Activated CD8-positive, alpha-beta T cell treated with anti-CD3 and anti-CD28 coated beads, Interleukin-2, amount 10 ng/mL, durations not matched to agents 7 days and 5 days (primary cell): Measurements from ENCODE around the gene LRRC14B. TPM values are rescaled to one million over a fixed set of nuclear protein-coding genes. Genes with fewer than 3 reads are reported as not detected.

Experiments
- ATAC-seq: fragments of 150-1000 bp; cut with Tn5 transposase; one replicate; pipeline ENCODE4 v1.10.0; 2021; ENCODE audit warnings: moderate library complexity
- CTCF ChIA-PET: fragments of 350-600 bp; sonication (Branson Sonifier 250); formaldehyde crosslinking; loops from one replicate; lab custom pipeline; 2021; ENCODE audit warnings: antibody characterized with exemption; lab: Charles Lee
- POLR2A ChIA-PET: fragments of 350-600 bp; sonication (Branson Sonifier 250); formaldehyde crosslinking; loops from one replicate; lab custom pipeline; 2021; ENCODE audit warnings: antibody characterized with exemption; lab: Charles Lee
- DNase-seq: peaks from one replicate; pipeline ENCODE4 v3.0.0-alpha.2; 2020
- H3K27ac Mint-ChIP-seq: one replicate; pipeline ENCODE4 v1.8.0; 2021; ENCODE audit warnings: mild to moderate bottlenecking, mixed read lengths
- H3K27me3 Mint-ChIP-seq: one replicate; pipeline ENCODE4 v1.8.0; 2021; ENCODE audit warnings: low read depth, mixed read lengths
- H3K36me3 Mint-ChIP-seq: one replicate; pipeline ENCODE4 v1.8.0; 2021; ENCODE audit warnings: low read depth, mixed read lengths
- H3K4me1 Mint-ChIP-seq: one replicate; pipeline ENCODE4 v1.8.0; 2021; ENCODE audit warnings: low read depth, mixed read lengths
- H3K4me3 Mint-ChIP-seq: one replicate; pipeline ENCODE4 v1.8.0; 2021; ENCODE audit warnings: mild to moderate bottlenecking, mixed read lengths
- H3K9me3 Mint-ChIP-seq: one replicate; pipeline ENCODE4 v1.8.0; 2022; ENCODE audit warnings: mixed read lengths; ENCODE audit not compliant: insufficient read depth
- total RNA-seq, 2 experiments: library from RNA; stranded (reverse); gene quantifications; one replicate each; pipeline ENCODE4 v1.2.3, GENCODE V29; 2021

LRRC14B gene
- total RNA-seq, 2 experiments from 2014 or later = not detected

DNA sequence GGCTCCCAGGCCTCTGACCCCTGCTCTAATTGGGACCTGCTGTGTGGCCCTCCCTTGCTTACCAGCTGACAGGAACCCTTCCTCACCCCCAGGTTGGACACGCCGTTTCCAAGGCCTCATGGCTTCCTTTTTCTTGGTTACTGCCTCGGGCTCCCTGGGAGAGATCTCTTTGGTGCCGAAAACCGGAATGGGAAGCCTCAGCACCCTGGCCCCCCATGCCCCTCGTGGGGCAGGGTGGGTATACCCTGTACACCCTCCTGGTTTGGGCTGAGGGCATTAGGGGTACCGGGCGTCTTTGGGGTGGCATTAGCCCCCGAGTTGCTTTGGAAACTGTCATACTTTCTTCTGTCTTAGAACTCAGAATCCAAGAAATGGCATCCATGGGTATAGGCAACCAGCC lies 10.1 kb upstream of the LRRC14B start:
- POLR2A ChIA-PET = no interaction called here
- H3K4me1 Mint-ChIP-seq = no peaks in the 10 kb centered on the region
- H3K36me3 Mint-ChIP-seq = no peaks in the 10 kb centered on the region
- DNase-seq (no peak), ATAC-seq (no peak)
- no peak overlapping the region for H3K4me3 Mint-ChIP-seq
- H3K27ac Mint-ChIP-seq = no peak overlapping the region
- peaks cover 2% of the 10 kb centered on the region for H3K27me3 Mint-ChIP-seq
- CTCF ChIA-PET = no interaction called here
- no peaks in the 10 kb centered on the region for H3K9me3 Mint-ChIP-seq

DNA sequence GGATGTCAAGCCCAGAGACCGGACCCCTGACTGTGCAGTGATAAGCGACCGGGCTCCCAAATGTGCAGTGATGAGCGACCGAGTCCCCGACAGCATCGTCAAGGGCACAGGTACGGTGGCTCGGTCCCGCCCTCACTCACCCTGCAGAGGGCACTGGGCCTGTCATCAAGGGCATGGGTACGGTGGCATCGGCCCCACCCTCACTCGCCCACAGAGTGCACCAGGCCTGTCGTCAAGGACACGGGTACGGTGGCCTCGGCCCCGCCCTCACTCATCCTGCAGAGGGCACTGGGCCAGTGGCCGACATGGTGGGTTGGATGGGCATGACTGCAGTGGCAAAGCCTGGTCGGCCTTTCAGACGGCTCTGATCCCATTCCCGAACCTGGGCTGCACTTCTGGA lies 9.7 kb upstream of the LRRC14B start:
- ChIA-PET POLR2A (no interaction called here), CTCF (no interaction called here)
- DNase-seq (no peak), ATAC-seq (no peak)
- H3K9me3 Mint-ChIP-seq = no peaks in the 10 kb centered on the region
- H3K4me3 Mint-ChIP-seq = no peak overlapping the region
- no peaks in the 10 kb centered on the region for H3K36me3 Mint-ChIP-seq
- H3K27me3 Mint-ChIP-seq = peaks cover 2% of the 10 kb centered on the region
- H3K27ac Mint-ChIP-seq = no peak overlapping the region
- no peaks in the 10 kb centered on the region for H3K4me1 Mint-ChIP-seq

- H3K36me3 Mint-ChIP-seq = no peaks in the 10 kb centered on the region
- peaks cover 2% of the 10 kb centered on the region for H3K27me3 Mint-ChIP-seq
- H3K4me3 Mint-ChIP-seq = no peak overlapping the region
- ChIA-PET CTCF (no interaction called here), POLR2A (no interaction called here)
- no peak overlapping the region for H3K27ac Mint-ChIP-seq
- no peak for DNase-seq
- no peak for ATAC-seq
- no peaks in the 10 kb centered on the region for H3K9me3 Mint-ChIP-seq
- H3K4me1 Mint-ChIP-seq = no peaks in the 10 kb centered on the region
Observed at GRCh38 chr5:182126-182525, 9.2 kb upstream of the LRRC14B start.

GRCh38 chr5:184471-184870 lies 6.8 kb upstream of the LRRC14B start:
- Mint-ChIP-seq H3K4me1 (peaks cover 8% of the 10 kb centered on the region), H3K4me3 (no peak overlapping the region), H3K36me3 (no peaks in the 10 kb centered on the region), H3K27me3 (peaks cover 2% of the 10 kb centered on the region), H3K9me3 (no peaks in the 10 kb centered on the region), H3K27ac (no peak overlapping the region)
- ATAC-seq = no peak
- ChIA-PET POLR2A (interaction anchor here (0.7 kb wide), 1 partner anchor 309 kb away, joined by 3 read pairs; no protein-coding TSS in a partner anchor), CTCF (no interaction called here)
- DNase-seq = no peak

GRCh38 chr5:185095-186070 lies 5.9 kb upstream of the LRRC14B start:
- DNase-seq = no peak
- Mint-ChIP-seq H3K4me3 (no peak overlapping the region), H3K36me3 (no peaks in the 10 kb centered on the region), H3K9me3 (no peaks in the 10 kb centered on the region), H3K27me3 (no peaks in the 10 kb centered on the region), H3K27ac (no peak overlapping the region), H3K4me1 (peaks cover 8% of the 10 kb centered on the region)
- ChIA-PET POLR2A (interaction anchor here (0.7 kb wide), 1 partner anchor 308 kb away, joined by 3 read pairs; no protein-coding TSS in a partner anchor), CTCF (no interaction called here)
- ATAC-seq = no peak

DNA sequence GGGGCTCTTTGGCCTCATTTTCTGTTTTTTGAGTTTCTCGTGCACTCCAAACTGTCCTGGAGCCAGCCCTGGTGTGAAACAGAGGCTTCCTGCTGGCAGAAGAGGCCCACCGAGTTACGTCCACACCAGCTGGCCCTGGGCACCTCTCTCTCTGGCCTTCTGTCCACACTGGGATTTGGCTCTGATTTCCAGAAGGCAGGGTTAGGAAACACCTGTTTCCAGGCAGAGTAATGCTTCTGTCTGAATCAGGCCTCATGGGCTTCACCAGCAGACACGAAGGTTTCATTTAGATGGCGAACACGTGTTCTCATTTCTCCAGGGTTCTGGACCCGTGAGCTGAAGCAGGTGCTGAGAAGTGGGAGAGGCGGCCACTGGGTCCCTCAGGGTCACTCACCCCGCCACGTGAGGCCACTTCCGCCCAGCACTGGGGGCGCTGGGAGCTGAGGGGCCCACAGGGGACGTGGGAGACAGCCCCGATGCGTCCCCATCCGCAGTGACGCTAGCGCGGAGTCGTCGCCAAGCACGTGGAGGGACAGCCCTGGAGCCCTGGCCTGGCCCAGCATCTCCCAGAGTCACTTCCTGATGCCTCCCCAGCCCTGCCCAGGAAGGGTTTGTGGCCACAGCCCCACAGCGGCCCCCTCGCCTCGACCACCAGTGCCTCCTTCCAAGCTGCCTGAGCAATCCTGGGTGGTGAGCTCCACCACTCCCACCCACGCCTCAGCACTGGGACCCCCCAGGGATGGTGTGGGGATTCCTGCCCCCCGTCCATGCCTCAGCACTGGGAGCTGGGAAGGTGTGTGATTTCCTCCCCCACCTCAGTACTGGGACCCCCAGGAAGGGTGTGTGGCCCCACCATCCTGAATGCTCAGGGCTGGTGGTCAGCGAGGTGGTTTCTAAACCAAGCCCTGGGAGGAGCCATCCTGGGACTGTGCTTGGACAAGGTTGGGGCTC lies 4.9 kb upstream of the LRRC14B start:
- Mint-ChIP-seq H3K4me3 (no peak overlapping the region), H3K9me3 (no peaks in the 10 kb centered on the region), H3K27ac (no peak overlapping the region), H3K4me1 (peaks cover 8% of the 10 kb centered on the region), H3K36me3 (no peaks in the 10 kb centered on the region), H3K27me3 (no peaks in the 10 kb centered on the region)
- CTCF ChIA-PET = interaction anchor here (1.2 kb wide), 1 partner anchor 267 kb away, joined by 3 read pairs; no protein-coding TSS in a partner anchor
- POLR2A ChIA-PET = no interaction called here
- no peak for DNase-seq
- ATAC-seq = no peak

- DNase-seq (no peak), ATAC-seq (no peak)
- ChIA-PET CTCF (interaction anchor here (1.2 to 1.9 kb wide), 2 partner anchors 227 to 267 kb away, joined by 3 to 7 read pairs; no protein-coding TSS in a partner anchor), POLR2A (no interaction called here)
- Mint-ChIP-seq H3K27ac (no peak overlapping the region), H3K4me1 (peaks cover 8% of the 10 kb centered on the region), H3K4me3 (no peak overlapping the region), H3K36me3 (no peaks in the 10 kb centered on the region), H3K9me3 (no peaks in the 10 kb centered on the region), H3K27me3 (no peaks in the 10 kb centered on the region)
Observed at GRCh38 chr5:187042-187431, 4.3 kb upstream of the LRRC14B start.

GRCh38 chr5:187617-188451 lies 3.5 kb upstream of the LRRC14B start:
- peaks cover 8% of the 10 kb centered on the region for H3K4me1 Mint-ChIP-seq
- ChIA-PET CTCF (interaction anchor here (0.8 to 2.2 kb wide), 12 partner anchors 9 to 266 kb away, joined by 3 to 30 read pairs (median 4); partner anchors contain the start of genes CCDC127 and SDHA), POLR2A (interaction anchor here (1.1 kb wide), 1 partner anchor 31 kb away, joined by 6 read pairs; no protein-coding TSS in a partner anchor)
- DNase-seq (no peak), ATAC-seq (no peak)
- H3K36me3 Mint-ChIP-seq = no peaks in the 10 kb centered on the region
- H3K9me3 Mint-ChIP-seq = no peaks in the 10 kb centered on the region
- peaks cover 2% of the 10 kb centered on the region for H3K27me3 Mint-ChIP-seq
- H3K27ac Mint-ChIP-seq = no peak overlapping the region
- no peak overlapping the region for H3K4me3 Mint-ChIP-seq

GRCh38 chr5:188488-189481 lies 2.5 kb upstream of the LRRC14B start:
- Mint-ChIP-seq H3K27me3 (peaks cover 2% of the 10 kb centered on the region), H3K27ac (peak overlapping the region; percentile 75), H3K36me3 (no peaks in the 10 kb centered on the region), H3K9me3 (no peaks in the 10 kb centered on the region), H3K4me3 (peak overlapping the region; percentile 31), H3K4me1 (peaks cover 8% of the 10 kb centered on the region)
- ATAC-seq = peak; percentile 97
- POLR2A ChIA-PET = interaction anchor here (1.1 kb wide), 1 partner anchor 30 kb away, joined by 6 read pairs; no protein-coding TSS in a partner anchor
- CTCF ChIA-PET = interaction anchor here (0.6 to 2.2 kb wide), 12 partner anchors 10 to 257 kb away, joined by 3 to 30 read pairs (median 4); partner anchors contain the start of genes CCDC127 and SDHA
- peak; percentile 93 for DNase-seq

DNA sequence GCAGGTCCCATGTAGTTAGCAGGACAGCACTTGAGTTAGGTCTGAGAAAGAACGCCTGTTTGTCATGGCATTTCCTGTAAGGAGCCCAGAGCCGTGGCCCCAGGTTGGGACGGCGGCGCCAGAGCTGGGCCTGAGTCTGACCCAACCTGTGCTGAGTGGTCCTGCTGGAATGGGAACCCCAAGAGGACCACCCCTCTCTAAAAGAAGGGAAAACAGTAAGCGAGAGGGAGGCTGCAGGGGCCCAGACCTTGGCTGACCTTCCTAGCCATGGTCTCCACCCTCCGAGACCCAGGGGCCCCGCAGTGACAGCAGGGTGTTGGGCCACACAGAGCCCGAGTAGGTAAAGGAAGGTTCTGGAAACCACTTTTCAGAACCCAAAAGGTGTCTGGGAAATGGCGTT lies 1.8 kb upstream of the LRRC14B start:
- ATAC-seq (no peak), DNase-seq (no peak)
- no peaks in the 10 kb centered on the region for H3K9me3 Mint-ChIP-seq
- H3K4me1 Mint-ChIP-seq = peaks cover 8% of the 10 kb centered on the region
- ChIA-PET CTCF (interaction anchor here (1.6 to 2.2 kb wide), 2 partner anchors 13 to 30 kb away, joined by 7 to 30 read pairs; partner anchors contain the start of genes CCDC127 and SDHA), POLR2A (no interaction called here)
- no peak overlapping the region for H3K4me3 Mint-ChIP-seq
- no peak overlapping the region for H3K27ac Mint-ChIP-seq
- H3K27me3 Mint-ChIP-seq = peaks cover 2% of the 10 kb centered on the region
- no peaks in the 10 kb centered on the region for H3K36me3 Mint-ChIP-seq
